Activated CD8-positive, alpha-beta memory T cell treated with anti-CD3 and anti-CD28 coated beads, Interleukin-2, amount 50 U/mL, for 4 hours (primary cell): Measurements from ENCODE around the gene COBL.

Experiments used
- DNase-seq: peaks from one replicate; pipeline ENCODE4 v3.0.0-alpha.2; 2020

COBL gene, protein sequence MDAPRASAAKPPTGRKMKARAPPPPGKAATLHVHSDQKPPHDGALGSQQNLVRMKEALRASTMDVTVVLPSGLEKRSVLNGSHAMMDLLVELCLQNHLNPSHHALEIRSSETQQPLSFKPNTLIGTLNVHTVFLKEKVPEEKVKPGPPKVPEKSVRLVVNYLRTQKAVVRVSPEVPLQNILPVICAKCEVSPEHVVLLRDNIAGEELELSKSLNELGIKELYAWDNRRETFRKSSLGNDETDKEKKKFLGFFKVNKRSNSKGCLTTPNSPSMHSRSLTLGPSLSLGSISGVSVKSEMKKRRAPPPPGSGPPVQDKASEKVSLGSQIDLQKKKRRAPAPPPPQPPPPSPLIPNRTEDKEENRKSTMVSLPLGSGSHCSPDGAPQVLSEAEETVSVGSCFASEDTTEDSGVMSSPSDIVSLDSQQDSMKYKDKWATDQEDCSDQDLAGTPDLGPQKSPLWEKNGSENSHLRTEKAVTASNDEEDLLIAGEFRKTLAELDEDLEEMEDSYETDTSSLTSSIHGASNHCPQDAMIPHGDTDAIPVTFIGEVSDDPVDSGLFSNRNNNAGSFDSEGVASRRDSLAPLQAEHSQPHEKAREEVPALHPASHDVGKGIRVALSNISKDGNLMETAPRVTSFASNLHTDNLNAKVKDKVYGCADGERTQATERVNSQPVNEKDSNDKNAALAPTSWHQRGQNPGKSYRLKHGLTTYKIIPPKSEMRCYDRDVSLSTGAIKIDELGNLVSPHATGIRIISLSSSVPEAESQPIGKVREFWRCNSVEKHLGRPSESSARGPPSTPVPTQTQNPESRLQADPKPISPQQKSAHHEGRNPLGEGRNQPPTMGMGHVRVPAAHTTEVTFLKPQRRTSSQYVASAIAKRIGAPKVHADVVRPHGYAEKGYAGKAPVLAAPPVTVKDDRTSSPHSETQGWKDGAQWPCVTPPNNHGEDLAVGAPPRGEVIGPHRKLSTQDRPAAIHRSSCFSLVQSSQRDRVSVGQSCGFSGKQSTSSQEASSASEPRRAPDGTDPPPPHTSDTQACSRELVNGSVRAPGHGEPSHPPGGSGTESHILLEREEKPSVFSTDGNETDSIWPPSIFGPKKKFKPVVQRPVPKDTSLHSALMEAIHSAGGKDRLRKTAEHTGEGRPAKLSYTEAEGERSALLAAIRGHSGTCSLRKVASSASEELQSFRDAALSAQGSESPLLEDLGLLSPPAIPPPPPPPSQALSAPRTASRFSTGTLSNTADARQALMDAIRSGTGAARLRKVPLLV

GRCh38 chr7:51316666-51317581 lies at the start of gene COBL:
Gene COBL, minus strand, starts transcription at chr7:51316809. Its CDS starts 176 bp downstream, at chr7:51316633.
- no peak for DNase-seq

DNA sequence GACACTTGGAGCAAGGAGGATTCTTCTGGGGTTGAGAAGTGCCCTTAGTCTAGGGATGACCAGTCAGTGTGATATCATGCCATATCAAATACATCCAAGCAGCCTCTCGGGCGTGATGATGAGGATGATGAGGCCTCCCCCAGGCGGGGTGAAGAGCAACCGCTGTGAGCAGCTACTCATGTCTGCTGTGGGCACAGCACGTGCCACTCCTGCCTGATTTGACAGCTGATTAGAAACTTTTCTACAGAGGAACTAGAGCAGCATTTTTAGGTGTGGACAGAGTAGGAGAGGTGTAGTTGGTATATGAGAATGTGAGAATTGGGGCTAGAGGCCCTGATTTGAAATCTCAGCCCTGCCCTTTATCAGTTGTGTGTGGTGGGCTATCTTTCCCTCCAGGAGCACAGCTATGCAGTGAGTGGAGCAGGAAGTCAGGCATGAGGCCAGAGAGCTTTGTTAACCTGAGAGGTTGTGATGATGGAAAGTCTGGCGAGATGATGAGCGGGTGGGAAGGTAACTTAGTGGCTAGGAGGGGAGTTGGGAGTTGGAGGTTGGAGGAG lies 49.6 kb upstream of the COBL start:
- no peak for DNase-seq

- DNase-seq, result no peak
Observed at GRCh38 chr7:51357821-51358220, 41.2 kb upstream of the COBL start.

DNA sequence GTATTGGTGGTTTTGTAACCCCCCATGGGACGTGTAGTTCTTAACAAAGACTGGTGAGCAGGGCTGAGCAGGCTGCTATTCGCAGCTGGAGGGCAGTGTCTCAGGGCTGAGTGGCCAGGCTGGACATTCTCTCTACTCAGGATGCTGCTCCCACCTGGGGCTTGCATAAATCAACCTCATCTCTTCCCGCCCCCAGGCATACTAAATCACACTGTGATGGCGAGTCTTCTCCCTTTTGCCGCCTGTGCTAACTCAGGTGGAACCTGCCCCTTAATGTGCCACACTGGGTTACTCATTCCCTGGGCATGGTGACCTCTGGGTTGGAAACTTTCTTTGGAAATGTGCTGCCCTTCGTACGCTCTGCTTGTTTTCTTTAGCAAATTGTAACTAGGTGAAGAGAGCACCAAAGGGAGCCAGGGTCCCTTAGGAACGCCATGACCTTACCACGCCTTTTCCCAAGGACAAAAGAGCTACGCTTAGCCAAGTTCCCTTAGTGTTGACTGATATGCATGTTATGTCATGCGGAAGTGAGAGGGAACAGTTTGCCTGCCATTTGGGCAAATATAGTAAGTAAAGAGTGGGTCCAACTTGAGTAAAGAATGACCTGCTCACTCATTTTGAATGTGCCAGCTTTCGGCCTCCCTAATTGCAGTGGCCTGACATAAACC lies 40.4 kb upstream of the COBL start:
- DNase-seq, result no peak

DNA sequence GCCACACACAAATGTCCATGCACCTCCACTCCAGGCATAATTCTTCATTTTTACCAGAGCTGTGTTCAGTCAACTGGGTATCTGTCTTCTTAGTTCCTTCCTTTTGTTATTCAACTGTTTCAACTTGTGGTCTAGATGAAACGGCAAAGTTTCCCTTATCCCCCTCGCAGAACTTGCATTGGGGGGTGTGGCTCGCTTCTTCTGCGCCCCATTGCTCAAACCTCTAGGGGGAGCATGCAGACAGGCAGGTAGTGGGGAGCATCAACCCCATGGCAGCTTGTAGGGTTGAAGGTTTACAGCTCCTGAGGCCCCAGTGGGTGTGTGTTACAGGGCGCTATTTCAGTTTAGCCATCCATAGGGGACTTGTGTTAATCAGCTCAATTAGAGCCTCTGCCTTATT lies 38.3 kb upstream of the COBL start:
- no peak for DNase-seq

DNA sequence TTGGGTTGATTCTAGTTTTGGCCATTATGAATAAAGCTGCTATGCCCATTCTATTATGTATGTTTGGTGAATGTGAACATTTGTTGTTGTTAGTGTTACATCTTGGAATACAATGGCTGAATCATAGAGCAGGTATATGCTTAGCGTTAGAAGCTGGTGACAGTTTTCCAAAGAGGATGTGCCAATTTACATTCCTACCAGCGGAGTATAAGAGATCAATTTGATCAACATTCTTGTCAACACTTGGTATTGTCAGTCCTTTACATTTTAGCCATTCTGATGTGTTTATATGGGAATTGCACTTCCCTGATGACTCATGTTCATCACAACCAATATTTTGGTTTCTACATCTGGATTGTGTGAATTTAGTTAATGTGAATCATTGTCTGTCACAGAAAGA lies 37.8 kb upstream of the COBL start:
- DNase-seq, result no peak

GRCh38 chr7:51352174-51353100 lies 35.8 kb upstream of the COBL start:
- no peak for DNase-seq

- DNase-seq, result no peak
Observed at GRCh38 chr7:51351661-51352060, 35.1 kb upstream of the COBL start.

DNA sequence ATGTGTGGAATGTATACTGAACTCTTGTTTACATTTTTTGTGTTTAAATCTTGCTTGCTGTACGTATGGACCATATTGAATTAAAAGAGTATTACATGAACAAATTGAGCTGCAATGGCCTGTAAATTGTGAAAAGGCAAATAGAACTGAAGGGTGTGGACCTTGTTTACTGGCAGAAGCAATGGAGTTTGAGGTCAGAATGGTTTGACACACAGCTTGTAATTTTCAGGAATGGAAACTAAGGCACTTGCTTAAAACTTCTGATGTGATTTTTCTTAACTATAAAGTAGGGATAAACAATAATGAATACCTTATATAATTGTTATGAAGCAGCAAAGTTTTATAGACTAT lies 33.9 kb upstream of the COBL start:
- DNase-seq, result no peak

DNA sequence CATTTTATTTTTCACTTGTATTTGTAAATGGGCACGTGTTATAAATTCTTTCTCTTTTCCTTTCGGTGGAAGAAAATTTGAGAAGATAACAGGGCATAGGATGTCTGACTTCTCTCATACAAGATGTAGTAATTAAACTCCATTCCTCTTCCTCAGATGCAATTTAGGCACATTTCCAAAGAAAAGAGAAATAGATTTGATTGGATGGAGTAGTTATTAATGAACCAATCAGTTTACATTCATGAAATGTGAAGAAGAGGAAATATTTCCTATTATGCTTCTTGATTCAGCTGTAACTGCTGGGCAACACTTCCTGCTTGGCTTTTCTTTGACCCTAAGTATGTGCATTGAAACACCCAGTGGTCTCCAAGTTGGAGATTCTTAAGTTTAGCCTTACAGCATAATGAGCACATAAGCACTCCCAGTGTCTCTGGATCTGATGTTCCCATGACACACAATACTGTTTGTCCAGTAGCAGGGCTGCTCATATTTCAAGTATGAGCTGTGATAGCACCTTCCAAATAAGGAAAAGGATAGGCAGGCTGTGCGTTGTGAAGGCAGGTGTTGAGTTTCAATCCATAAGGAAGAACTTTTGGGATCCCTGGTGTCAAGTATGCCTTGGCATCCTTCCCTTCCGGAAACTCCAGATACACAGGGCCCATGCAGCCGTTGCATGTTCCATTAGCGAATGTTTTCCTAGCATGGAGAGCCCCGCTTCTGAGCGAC lies 33.4 kb upstream of the COBL start:
- DNase-seq, result no peak

GRCh38 chr7:51346126-51346525 lies 29.5 kb upstream of the COBL start:
- DNase-seq, result no peak

GRCh38 chr7:51344406-51345138 lies 28.0 kb upstream of the COBL start:
- no peak for DNase-seq

DNA sequence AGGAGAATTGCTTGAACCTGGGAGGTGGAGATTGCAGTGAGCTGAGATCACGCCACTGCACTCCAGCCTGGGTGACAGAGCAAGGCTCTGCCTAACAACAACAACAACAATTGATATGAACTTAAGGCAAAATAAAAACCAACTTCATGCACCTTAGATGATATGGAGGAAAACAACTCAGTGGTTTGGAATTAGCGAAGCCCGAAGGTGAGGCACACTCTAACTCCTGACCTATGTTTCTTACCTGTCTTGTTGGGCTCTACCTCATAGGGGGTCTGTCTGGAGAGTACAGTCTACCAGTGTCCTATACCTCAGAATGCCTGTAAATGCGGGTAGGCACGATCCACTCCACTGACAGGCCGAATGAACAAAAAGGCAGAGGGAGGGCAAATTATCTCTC lies 24.3 kb upstream of the COBL start:
- DNase-seq, result no peak

GRCh38 chr7:51340029-51340838 lies 23.6 kb upstream of the COBL start:
- no peak for DNase-seq

GRCh38 chr7:51335057-51335456 lies 18.4 kb upstream of the COBL start:
- DNase-seq, result no peak

- DNase-seq, result no peak
Observed at GRCh38 chr7:51329696-51330263, 13.2 kb upstream of the COBL start.

DNA sequence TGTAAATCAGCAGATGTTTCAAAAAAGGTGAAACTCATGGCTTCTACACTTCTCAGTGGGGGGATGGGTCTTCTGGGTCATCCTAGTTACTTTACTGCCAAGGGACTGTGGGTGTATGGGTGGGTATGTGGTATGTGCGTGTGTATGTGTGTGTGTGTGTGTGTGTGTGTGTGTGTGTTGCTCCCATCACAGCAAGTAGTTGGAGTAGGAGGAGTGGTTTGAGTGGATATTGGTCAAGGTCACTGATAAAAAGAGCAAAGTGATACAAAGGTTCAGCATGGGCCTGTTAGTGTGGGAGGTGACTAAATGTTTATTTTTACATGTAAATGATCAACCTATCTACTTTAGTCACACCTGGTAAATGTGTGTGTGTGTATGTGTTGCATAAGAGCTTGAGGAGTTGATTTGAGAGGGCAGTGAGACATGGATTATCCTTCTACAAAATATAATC lies 11.8 kb upstream of the COBL start:
- no peak for DNase-seq
